NT2/D1 (cell line): ENCODE data around the gene RUNX3.

Source experiments
- YY1 ChIP-seq: IDR thresholded peaks from 2 replicates; pipeline ENCODE4 v1.6.1; 2011; ENCODE audit not compliant: insufficient read length, insufficient read depth
- ZNF274 ChIP-seq: IDR thresholded peaks from 2 replicates; pipeline ENCODE4 v1.6.1; 2011; ENCODE audit warnings: mild to moderate bottlenecking, low read depth, low read length

DNA sequence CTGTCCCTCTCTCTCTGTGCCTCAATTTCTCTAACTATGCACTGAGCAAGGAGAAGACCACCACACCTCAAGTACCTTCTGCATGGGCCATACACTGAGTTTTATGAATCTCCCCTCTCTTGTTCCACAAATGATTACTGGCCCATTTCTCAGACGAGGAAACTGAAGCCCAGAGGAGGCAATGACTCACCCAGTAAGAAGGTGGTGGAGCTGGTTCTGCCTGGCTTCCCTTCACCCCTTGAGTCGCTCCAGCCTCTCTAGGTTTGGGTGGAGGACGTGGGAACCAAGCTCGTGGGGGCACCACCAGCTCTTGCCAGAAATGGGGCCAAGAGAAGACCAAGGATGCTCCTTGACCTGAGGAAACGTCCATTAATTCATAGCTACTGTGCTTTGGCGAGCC lies 21.3 kb upstream of the RUNX3 start:
- TF ChIP-seq ZNF274 = no peak
- TF ChIP-seq YY1 = no peak
